ENCODE data around the gene SSR1.
A peak's percentile ranks its signal among the peaks of the same experiment; 100 is the strongest.
"Not testable (repeated sequence)": the region's sequence is repeated elsewhere in the genome, so short reads cannot be mapped to it uniquely, and the experiment has no call there.

SSR1 gene

GRCh38 chr6:7312616-7313504 is at the start of gene SSR1:
TSS of gene SSR1 (minus strand) at chr6:7313199. CDS start at chr6:7313120, 79 bp downstream.
- DNase-seq = peak; percentile 64

- DNase-seq = not testable (repeated sequence)
Measured at GRCh38 chr6:7351916-7352315, 38.9 kb upstream of the SSR1 start.

GRCh38 chr6:7350591-7350990 is 37.6 kb upstream of the SSR1 start:
- not testable (repeated sequence) for DNase-seq

- not testable (repeated sequence) for DNase-seq
Measured at GRCh38 chr6:7347551-7347997, 34.6 kb upstream of the SSR1 start.

- not testable (repeated sequence) for DNase-seq
Measured at GRCh38 chr6:7344773-7345450, 31.9 kb upstream of the SSR1 start.

- no peak for DNase-seq
Measured at GRCh38 chr6:7343546-7344475, 30.8 kb upstream of the SSR1 start.

- no peak for DNase-seq
Measured at GRCh38 chr6:7341989-7342742, 29.2 kb upstream of the SSR1 start.

- DNase-seq = no peak
Measured at GRCh38 chr6:7341271-7341670, 28.3 kb upstream of the SSR1 start.

- not testable (repeated sequence) for DNase-seq
Measured at GRCh38 chr6:7339007-7339732, 26.2 kb upstream of the SSR1 start.

GRCh38 chr6:7338031-7338430 is 25.0 kb upstream of the SSR1 start:
- no peak for DNase-seq

- DNase-seq = no peak
Measured at GRCh38 chr6:7335519-7335918, 22.5 kb upstream of the SSR1 start.

GRCh38 chr6:7334685-7335084 is 21.7 kb upstream of the SSR1 start:
- no peak for DNase-seq

- no peak for DNase-seq
Measured at GRCh38 chr6:7332090-7332745, 19.2 kb upstream of the SSR1 start.

GRCh38 chr6:7331452-7331851 is 18.5 kb upstream of the SSR1 start:
- DNase-seq = no peak

- no peak for DNase-seq
Measured at GRCh38 chr6:7328243-7328642, 15.2 kb upstream of the SSR1 start.

GRCh38 chr6:7325750-7326149 is 12.8 kb upstream of the SSR1 start:
- DNase-seq = no peak

GRCh38 chr6:7324520-7324919 is 11.5 kb upstream of the SSR1 start:
- DNase-seq = no peak

- no peak for DNase-seq
Measured at GRCh38 chr6:7323074-7323473, 10.1 kb upstream of the SSR1 start.

- not testable (repeated sequence) for DNase-seq
Measured at GRCh38 chr6:7321866-7322265, 8.9 kb upstream of the SSR1 start.

GRCh38 chr6:7319406-7319805 is 6.4 kb upstream of the SSR1 start:
- DNase-seq = not testable (repeated sequence)

GRCh38 chr6:7317538-7317937 is 4.5 kb upstream of the SSR1 start:
- DNase-seq = no peak

All from cortex of kidney (tissue), 1 donor.